SIG-M5 treated with dmso at 0.1 percent for 504 hours (cell line): Measurements from ENCODE around the gene LEFTY1.

Experiments
- DNase-seq: peaks from one replicate; lab custom pipeline; 2025; ENCODE audit not compliant: unreplicated experiment; lab: John Stamatoyannopoulos, UW

LEFTY1 gene

GRCh38 chr1:225917101-225917500, 28.2 kb upstream of the LEFTY1 start:
- no peak for DNase-seq

DNA sequence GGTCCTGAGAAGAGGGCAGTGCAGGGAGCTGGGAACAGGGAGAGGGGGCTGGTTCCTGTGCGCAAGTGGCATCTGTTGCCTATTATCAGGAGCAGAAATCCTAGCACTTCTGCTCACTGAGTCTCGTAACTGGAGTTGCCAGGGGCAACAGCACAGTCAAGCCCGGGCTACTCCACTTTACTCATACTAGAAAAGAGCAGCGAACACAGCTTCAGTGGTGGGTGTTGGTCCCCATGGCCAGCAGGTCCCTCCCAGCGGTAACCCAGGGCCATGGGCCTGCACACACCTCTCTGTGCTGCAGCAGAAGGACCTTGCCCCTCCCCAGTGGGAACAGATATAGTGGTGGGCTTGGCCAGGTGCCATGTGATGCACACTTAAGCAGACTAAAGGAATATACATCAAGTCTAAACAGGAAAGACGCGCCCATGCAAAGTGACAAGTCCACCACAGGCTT, 26.6 kb upstream of the LEFTY1 start:
- no peak for DNase-seq

- no peak for DNase-seq
Observed at GRCh38 chr1:225914947-225915346, 26.0 kb upstream of the LEFTY1 start.

DNA sequence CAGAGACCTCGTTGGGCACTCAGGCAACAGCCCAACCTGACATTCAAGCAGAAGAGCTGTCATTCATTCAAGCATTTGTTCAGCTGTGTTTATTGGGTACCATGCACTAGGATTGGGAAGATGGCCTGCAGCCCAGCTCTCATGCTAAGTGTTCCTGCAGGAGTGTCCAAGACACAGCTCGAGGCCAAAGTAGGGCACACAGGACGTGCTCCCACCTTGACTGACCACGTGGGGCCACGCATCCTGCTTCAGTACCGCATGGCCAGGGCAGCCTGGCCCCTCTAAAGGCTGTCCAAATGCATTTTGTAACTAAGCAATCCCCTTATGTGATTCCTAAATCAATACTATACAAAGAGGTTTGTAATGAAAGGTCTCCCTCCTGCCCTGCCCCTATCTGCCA, 25.4 kb upstream of the LEFTY1 start:
- DNase-seq, result no peak

DNA sequence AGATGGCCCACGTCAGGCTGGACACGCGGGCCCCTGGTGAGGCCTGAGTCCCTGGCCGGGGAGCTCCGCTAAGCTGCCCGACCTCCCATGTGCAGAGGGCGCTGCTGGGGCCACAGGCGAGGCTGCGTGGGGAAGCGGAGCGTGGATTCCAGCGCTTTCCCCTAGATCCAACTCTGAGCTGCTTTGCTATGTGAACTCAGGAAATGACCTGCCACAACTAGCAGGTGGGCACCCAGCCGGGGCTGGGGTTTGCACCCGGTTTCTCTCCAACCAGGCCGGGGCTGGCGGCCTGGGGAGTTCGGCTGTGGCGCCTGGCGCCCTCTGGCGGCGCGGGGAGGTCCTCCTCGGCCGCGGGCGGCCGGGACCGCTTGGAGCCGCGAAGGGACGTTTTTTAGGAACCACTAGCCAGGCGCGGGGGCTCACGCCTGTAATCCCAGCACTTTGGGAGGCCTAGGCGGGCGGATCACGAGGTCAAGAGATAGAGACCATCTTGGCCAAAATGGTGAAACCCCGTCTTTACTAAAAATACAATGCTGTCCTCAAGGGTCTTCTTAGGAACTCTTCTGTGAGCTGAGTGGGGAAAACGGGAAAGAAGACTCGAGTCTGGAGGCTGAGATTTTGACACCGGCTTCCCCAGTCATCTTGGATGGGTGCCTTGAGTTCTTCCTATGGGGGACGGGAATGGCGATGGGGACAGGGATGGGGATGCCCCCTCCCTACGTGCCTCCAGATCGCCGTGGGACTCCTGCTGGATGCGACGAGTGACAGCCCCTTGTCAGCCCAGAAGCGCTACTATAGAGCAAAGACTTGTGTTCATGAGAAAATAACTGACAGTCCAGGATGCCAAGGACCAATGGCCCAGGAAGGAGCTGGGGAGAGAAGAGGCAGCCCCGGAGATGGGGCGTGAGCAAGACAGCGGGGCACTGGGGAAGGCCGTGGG, 22.5 kb upstream of the LEFTY1 start:
- DNase-seq, result no peak

- no peak for DNase-seq
Observed at GRCh38 chr1:225909477-225909876, 20.5 kb upstream of the LEFTY1 start.

GRCh38 chr1:225908773-225909172, 19.8 kb upstream of the LEFTY1 start:
- DNase-seq, result no peak

GRCh38 chr1:225908013-225908640, 19.2 kb upstream of the LEFTY1 start:
- DNase-seq, result no peak

DNA sequence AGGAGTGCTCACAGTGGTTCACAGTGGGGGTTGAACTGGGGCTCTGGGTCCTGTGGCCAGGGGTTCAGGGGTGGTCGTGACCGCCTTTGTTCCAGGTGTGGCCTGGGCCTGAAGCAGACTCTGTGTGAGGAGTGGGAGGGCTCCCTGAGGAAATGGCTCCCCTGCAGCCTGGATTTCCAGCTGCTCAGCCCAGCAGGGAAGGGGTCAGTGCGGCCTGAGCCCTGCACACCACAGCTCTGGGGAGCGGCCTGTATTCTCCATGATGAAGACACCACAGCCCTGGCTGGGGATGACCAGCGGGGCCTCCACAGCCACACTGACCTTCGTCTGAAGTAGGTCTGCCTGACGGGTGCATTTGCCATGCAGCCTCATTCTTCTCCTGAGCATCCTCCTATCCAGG, 18.4 kb upstream of the LEFTY1 start:
- no peak for DNase-seq

GRCh38 chr1:225906467-225906866, 17.5 kb upstream of the LEFTY1 start:
- DNase-seq, result no peak

DNA sequence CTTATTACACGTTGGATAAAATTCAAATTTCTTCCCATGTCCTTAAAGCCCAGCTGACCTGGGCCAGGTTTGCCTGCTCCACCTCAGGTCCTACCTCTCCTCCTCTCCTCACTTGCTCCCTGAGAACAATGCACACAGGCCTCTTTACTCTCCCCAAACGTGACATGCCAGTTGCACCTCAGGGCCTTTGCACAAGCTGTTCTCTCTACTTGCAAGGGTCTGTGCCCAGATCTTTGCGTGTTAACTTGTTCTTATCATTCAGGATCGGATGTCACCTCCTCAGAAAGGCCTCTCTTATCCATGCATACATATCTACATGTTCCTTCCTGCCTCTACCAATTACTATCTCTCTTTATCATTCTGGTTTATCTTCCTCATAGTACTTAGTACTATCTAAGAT, 14.7 kb upstream of the LEFTY1 start:
- no peak for DNase-seq

- DNase-seq, result no peak
Observed at GRCh38 chr1:225899044-225899925, 10.3 kb upstream of the LEFTY1 start.

GRCh38 chr1:225897595-225898514, 8.9 kb upstream of the LEFTY1 start:
- no peak for DNase-seq

DNA sequence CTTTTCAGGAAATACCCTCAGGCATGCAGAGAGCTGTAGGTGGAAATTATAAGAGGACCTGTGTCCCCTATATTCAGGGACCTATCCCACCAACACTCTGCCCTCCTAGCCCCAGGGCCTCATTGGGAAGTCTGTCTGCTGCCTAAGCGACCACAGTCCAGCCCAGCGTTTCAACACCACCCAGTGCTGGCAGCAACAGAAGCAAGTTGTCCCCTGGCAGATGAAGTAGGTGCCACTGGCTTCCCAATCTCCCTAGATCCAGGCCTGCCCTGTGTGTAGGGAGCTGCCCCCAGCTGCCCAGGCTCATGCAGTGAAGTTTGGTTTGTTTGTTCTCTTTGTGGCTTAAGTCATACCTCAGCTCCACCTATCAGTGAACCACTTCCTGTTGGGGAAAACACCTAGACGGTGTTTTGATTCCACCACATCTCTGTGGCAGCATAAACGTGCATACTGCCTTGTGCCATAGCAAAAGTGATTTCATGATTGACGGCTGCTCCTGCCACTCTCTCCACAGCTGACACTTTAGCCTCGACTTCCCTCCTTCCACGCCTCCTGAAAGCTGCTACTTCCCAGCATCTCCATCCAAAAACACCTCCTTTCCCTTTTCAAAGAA, 8.1 kb upstream of the LEFTY1 start:
- DNase-seq, result no peak

DNA sequence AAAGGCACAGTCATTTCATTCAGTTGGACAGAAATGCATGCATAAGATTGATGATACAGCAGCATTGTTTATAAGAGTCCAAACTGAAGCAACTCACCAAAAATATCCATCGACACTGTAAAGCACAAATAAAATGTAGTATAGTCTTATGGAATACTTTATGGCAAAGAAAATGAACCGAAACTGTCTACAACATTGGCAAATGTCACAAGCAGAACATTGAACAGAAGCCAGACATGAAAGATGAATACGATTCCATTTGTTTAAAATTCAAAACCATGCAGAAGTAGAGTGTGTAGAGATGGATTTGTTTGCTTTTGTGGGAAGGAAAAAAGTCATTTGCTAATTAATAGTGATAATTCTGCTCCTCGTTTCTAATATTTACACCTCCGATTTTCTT, 7.5 kb upstream of the LEFTY1 start:
- DNase-seq, result no peak

- no peak for DNase-seq
Observed at GRCh38 chr1:225892307-225892706, 3.4 kb upstream of the LEFTY1 start.

GRCh38 chr1:225891229-225891972, 2.5 kb upstream of the LEFTY1 start:
- no peak for DNase-seq

DNA sequence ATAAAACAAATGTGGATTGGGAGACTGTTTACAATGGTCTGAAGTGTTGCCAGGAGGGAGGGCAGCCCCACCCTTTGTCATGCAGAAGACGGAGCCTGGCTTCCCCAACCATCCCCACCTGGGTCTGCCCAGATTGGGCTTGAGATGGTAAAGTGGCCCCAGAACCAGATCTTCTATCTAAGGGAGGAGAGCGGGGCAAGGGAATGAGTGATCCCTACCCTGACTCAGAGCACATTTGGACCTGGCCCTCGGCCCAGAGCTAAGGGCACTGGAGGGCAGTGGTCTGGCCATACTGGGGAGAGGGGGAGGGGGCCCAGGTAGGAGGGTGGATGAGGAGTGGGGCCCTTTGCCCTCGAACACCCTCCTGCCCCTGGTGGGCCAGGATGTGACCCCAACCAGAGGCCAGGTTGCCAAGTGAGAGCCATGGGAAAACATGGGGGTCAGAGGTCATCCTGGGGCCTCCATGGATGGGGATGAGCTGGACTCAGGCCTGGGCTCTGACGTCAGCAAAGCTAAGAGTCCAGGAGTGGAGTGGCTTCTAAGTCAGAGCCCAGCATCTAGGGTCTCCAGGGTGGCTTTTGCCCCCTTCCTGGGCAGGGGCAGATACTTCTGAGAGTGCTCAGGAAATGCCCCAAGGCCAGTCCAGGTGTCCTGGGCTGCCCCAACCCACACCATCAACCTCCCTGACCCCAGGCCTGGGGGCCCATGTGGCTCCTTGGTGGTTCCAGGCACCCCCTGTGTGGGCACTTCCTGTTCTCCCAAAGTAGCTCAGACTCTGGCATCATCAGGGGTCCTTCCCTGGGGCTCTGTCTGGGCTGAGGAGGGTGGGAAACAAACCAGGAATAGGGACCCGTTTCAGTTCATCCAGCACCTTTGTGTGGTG, 1.6 kb upstream of the LEFTY1 start:
- no peak for DNase-seq
